ENCODE results near the gene MCF2L2. TPM values are rescaled to one million over a fixed set of nuclear protein-coding genes. Genes with fewer than 3 reads are reported as not detected.

MCF2L2 gene
- total RNA-seq, 1 donor from 2014 or later = 2.1 TPM

DNA sequence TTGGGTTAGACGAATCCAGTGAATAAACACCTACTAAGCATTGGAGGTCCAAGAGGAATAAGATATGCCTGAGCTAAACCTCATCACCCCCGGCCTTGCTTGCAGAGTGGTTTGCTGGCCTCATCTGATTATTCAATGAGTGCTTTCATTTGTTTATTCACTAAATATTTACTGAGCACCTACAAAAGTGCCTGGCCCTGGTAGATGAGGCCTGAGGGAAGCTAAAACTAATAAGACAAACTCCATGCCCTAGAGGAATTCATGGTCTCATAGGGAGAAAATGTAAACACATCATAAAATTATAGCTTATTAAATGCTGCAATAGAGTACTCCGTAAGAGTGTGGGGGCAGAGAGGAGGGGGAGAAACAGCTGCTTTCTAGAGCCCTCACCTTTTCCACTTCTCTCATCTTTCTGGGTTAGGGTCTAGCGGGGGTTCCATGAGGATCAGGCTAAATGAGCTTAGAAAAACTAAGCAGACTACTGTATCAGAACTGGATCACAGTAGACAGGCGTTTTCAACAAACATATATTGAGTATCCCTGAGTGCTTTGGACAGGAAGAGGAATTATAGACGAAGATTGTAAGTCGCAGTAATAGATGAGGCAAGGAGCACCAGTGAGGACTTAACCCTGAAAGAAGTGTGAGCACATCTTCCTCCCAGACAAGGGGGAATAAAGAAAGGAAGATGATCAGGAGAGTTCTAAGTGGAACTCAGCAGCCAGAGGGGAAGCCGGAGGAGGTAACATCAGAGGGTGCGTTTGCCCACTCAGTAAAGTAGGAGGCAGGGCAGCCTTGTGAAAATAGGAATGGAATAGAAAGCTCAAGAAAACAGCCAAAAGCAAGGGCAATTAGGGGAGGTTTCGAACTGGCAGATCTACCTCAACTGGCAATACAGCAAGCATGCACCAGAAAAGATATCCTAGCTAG lies 234.4 kb downstream of the MCF2L2 start:
- no peak overlapping the region for H3K27ac Mint-ChIP-seq (ENCODE audit: unreplicated experiment)

DNA sequence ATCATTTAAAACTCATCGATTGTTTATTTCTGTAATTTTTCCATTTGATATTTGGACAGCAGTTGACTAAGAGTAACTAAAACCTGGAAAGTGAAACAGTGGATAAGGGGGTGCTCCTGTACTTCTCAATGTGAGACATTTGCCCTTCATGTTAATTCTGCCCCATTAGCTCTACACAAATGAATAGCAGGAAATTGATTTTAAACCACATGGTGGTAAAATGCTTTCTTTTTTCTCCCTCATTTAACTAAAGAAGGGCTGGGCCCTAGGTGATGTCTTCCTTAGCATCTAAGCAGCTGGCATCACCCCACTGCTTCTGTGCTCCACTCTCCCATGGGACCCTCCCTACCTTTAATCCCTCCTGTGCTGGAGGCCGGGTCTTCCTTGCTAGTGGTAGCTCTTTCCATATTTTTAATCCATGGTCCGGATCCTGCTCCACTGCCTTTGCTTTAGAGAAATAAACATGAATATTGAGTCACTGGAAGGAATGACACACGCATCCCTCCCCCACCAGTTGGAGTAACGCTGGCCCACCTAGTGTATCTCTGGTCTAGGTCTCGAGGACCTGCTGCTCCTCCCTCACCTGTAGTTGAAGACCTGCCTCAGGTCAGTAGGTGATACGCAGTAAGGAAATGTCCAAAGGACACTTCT lies 235.6 kb downstream of the MCF2L2 start:
- H3K4me3 Mint-ChIP-seq = no peak overlapping the region
- DNase-seq (ENCODE audit: low read depth, low spot score) = no peak
- H3K27ac Mint-ChIP-seq (ENCODE audit: unreplicated experiment) = no peak overlapping the region
- H3K4me1 Mint-ChIP-seq = no peaks in the 10 kb centered on the region
- H3K27me3 Mint-ChIP-seq (ENCODE audit: low read depth) = no peaks in the 10 kb centered on the region
- H3K36me3 Mint-ChIP-seq (ENCODE audit: low read depth) = no peaks in the 10 kb centered on the region
- no peaks in the 10 kb centered on the region for H3K9me3 Mint-ChIP-seq
- TF ChIP-seq, protein P1, sequence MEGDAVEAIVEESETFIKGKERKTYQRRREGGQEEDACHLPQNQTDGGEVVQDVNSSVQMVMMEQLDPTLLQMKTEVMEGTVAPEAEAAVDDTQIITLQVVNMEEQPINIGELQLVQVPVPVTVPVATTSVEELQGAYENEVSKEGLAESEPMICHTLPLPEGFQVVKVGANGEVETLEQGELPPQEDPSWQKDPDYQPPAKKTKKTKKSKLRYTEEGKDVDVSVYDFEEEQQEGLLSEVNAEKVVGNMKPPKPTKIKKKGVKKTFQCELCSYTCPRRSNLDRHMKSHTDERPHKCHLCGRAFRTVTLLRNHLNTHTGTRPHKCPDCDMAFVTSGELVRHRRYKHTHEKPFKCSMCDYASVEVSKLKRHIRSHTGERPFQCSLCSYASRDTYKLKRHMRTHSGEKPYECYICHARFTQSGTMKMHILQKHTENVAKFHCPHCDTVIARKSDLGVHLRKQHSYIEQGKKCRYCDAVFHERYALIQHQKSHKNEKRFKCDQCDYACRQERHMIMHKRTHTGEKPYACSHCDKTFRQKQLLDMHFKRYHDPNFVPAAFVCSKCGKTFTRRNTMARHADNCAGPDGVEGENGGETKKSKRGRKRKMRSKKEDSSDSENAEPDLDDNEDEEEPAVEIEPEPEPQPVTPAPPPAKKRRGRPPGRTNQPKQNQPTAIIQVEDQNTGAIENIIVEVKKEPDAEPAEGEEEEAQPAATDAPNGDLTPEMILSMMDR (conservative IDR thresholded peaks at IDR 0.05) = no peak

More for the DNA sequence above, 234.4 kb downstream of the MCF2L2 start:
- Mint-ChIP-seq H3K4me3 (no peak overlapping the region), H3K36me3 (ENCODE audit: low read depth) (no peaks in the 10 kb centered on the region), H3K27me3 (ENCODE audit: low read depth) (no peaks in the 10 kb centered on the region), H3K9me3 (peaks cover 3% of the 10 kb centered on the region), H3K4me1 (no peaks in the 10 kb centered on the region)
- DNase-seq (ENCODE audit: low read depth, low spot score) = no peak
- TF ChIP-seq, protein P1 (conservative IDR thresholded peaks at IDR 0.05) = no peak

GRCh38 chr3:183189641-183190040 lies 238.8 kb downstream of the MCF2L2 start:
- Mint-ChIP-seq H3K9me3 (no peaks in the 10 kb centered on the region), H3K4me1 (no peaks in the 10 kb centered on the region), H3K4me3 (no peak overlapping the region), H3K27me3 (ENCODE audit: low read depth) (no peaks in the 10 kb centered on the region), H3K27ac (ENCODE audit: unreplicated experiment) (peak overlapping the region; percentile 5), H3K36me3 (ENCODE audit: low read depth) (no peaks in the 10 kb centered on the region)
- DNase-seq (ENCODE audit: low read depth, low spot score) = no peak
- TF ChIP-seq, protein P1 (conservative IDR thresholded peaks at IDR 0.05) = no peak

DNA sequence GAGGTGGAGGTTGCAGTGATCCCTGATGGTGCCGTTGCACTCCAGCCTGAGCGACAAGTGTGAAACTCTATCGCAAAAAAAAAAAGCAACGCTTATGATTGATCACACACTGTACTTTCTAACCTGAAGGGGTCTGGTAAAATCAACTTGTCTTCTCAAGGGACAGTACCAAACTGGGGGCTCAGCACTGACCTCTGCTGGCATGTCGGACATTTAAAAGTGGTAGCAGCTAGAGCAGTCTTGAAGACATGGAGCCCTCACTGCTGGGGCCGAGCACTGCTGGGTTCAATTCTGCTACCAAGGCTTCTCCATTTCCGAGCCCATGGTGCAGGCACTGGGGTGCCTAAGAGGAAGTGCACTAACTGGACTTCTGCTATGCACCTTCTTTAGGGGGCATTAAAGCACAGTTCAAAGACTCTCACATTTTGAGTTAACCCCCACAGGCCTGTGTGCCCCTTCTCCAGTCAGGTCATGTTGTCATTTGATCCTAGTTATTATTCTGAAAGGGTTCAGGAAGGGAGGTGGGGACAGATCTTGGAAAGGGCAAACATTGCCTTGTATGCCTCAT lies 239.4 kb downstream of the MCF2L2 start:
- Mint-ChIP-seq H3K36me3 (ENCODE audit: low read depth) (no peaks in the 10 kb centered on the region), H3K4me3 (no peak overlapping the region), H3K27me3 (ENCODE audit: low read depth) (no peaks in the 10 kb centered on the region), H3K4me1 (no peaks in the 10 kb centered on the region), H3K27ac (ENCODE audit: unreplicated experiment) (no peak overlapping the region), H3K9me3 (no peaks in the 10 kb centered on the region)
- TF ChIP-seq, protein P1 (conservative IDR thresholded peaks at IDR 0.05) = peak; percentile 52
- peak; percentile 41 for DNase-seq (ENCODE audit: low read depth, low spot score)

- TF ChIP-seq, protein P1 (conservative IDR thresholded peaks at IDR 0.05) = no peak
- DNase-seq (ENCODE audit: low read depth, low spot score) = no peak
- Mint-ChIP-seq H3K27me3 (ENCODE audit: low read depth) (peaks cover 6% of the 10 kb centered on the region), H3K9me3 (no peaks in the 10 kb centered on the region), H3K27ac (ENCODE audit: unreplicated experiment) (no peak overlapping the region), H3K4me3 (no peak overlapping the region), H3K36me3 (ENCODE audit: low read depth) (no peaks in the 10 kb centered on the region), H3K4me1 (no peaks in the 10 kb centered on the region)
These were observed 242.7 kb downstream of the MCF2L2 start for GRCh38 chr3:183185696-183186095.
